Testis (tissue), 2 donors: Measurements from ENCODE around the gene AGO1.

Experiments
- CTCF ChIP-seq, 3 experiments: fragments of 450-650 bp in 2 of 3; fragments of 200-600 bp in 1 of 3; sonication (generic) in 1 of 3; IDR thresholded peaks; one replicate each; pipeline ENCODE4 v1.5.1; 2016 to 2019; ENCODE audit warnings: antibody characterized with exemption in 3 of 3, mild to moderate bottlenecking in 2 of 3, moderate library complexity in 1 of 3
- POLR2A ChIP-seq: fragments of 450-650 bp; IDR thresholded peaks from one replicate; pipeline ENCODE4 v1.6.1; 2017; ENCODE audit warnings: antibody characterized with exemption, mild to moderate bottlenecking, moderate library complexity

- TF ChIP-seq CTCF (IDR thresholded peaks at IDR 0.05) (no peak), POLR2A (no peak)
Observed at GRCh38 chr1:35851132-35851869, 31.7 kb upstream of the AGO1 start.
